ENCODE data around the gene FOXD4L5. TPM values are rescaled to one million over a fixed set of nuclear protein-coding genes. Genes with fewer than 3 reads are reported as not detected.
"Not testable (repeated sequence)": the region's sequence is repeated elsewhere in the genome, so short reads cannot be mapped to it uniquely, and the experiment has no call there.

FOXD4L5 gene
- total RNA-seq, 1 experiment from 2014 or later = not detected

DNA sequence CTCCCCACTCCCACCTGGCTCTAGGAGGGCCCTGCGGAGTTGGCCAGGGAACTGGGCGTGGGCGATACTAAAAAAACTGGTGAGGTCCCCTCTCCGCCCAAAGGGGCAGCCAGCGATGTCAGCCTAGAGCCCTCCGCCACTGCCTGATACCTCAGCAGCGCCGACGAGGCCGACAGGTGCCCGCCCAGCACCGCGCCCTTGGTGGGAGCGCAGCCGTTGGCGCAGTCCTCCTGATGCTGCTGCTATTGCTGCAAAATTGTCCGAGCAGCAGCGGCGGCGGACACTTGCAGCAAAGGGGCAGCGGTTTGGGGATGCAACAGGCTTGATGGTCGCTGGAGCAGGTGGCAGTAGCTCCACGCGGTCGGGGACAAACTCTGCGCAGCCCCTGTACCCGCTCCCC lies 2.0 kb downstream of the FOXD4L5 start:
- not testable (repeated sequence) for DNase-seq; H4K8ac ChIP-seq (replicated peaks; ENCODE audit: insufficient read length, low read depth, low read length); H2BK20ac ChIP-seq (ENCODE audit: low read depth, low read length, poor library complexity, severe bottlenecking); H3K36me3 Mint-ChIP-seq (ENCODE audit: insufficient read depth in 1 of 3, low read depth in 3 of 3); H2BK5ac ChIP-seq (ENCODE audit: insufficient read length, low read length); H3K79me2 ChIP-seq (ENCODE audit: insufficient read depth, low read length); H4K5ac ChIP-seq (ENCODE audit: insufficient read length, low read depth, low read length); H3T11ph ChIP-seq (ENCODE audit: low read length); H3K27me3 ChIP-seq (ENCODE audit: insufficient read depth, low read length); H3K4me3 Mint-ChIP-seq; H3K18ac ChIP-seq (ENCODE audit: insufficient read length, low read depth, low read length); H4K20me1 ChIP-seq (ENCODE audit: control insufficient read depth, insufficient read depth, insufficient read length); H3K4ac ChIP-seq (ENCODE audit: low read depth, low read length); H3K9me3 Mint-ChIP-seq; H3K27ac Mint-ChIP-seq; H2BK12ac ChIP-seq (ENCODE audit: insufficient read length, low read depth, low read length); H2AFZ ChIP-seq (ENCODE audit: low read length); H3K4me1 Mint-ChIP-seq; H4K91ac ChIP-seq (ENCODE audit: insufficient read length, low read depth, low read length); H2AK5ac ChIP-seq (ENCODE audit: insufficient read length, low read length); H3K9ac ChIP-seq (ENCODE audit: extremely low read depth, insufficient read length, low read length); H3K27ac ChIP-seq (ENCODE audit: insufficient read length, low read depth, low read length); H3K4me2 ChIP-seq (ENCODE audit: insufficient read depth, insufficient read length, low read length); H3K79me1 ChIP-seq (ENCODE audit: insufficient read depth, low read depth, low read length, poor library complexity, severe bottlenecking); H3K4me1 ChIP-seq (ENCODE audit: insufficient read depth, low read length); H2BK120ac ChIP-seq (ENCODE audit: low read depth, low read length, poor library complexity, severe bottlenecking); H3K9me3 ChIP-seq (ENCODE audit: control insufficient read depth, low read depth, low read length); H3K23me2 ChIP-seq (ENCODE audit: insufficient read length, low read depth, low read length, poor library complexity, severe bottlenecking); H3K14ac ChIP-seq (ENCODE audit: insufficient read depth, low read length); H3K23ac ChIP-seq (ENCODE audit: insufficient read length, low read depth, low read length); H3K56ac ChIP-seq (ENCODE audit: insufficient read length, low read depth, low read length); H2BK15ac ChIP-seq (ENCODE audit: low read depth, low read length)
- peaks cover 12% of the 10 kb centered on the region for H3K27me3 Mint-ChIP-seq (ENCODE audit: low read depth)
- no CpG with 5 or more reads among the region's 27 CpGs for WGBS (ENCODE audit: extremely low coverage, insufficient read length, low lambda C conversion rate)
